GM12878 (cell line): Measurements from ENCODE around the gene RANGAP1. TPM values are rescaled to one million over a fixed set of nuclear protein-coding genes. Genes with fewer than 3 reads are reported as not detected.
"Not testable (repeated sequence)": the region's sequence is repeated elsewhere in the genome, so short reads cannot be mapped to it uniquely, and the experiment has no call there.

Experiments used
- ATAC-seq: fragments of 200-7000 bp; cut with Tn5 transposase; 3 replicates; pipeline ENCODE4 v1.9.1; 2020; ENCODE audit warnings: mild to moderate bottlenecking, moderate library complexity
- BruUV-seq: library from RNA; stranded (reverse); fragments of 400-500 nt; replicated peaks from 2 replicates; lab custom pipeline; 2021; lab: Mats Ljungman, UMichigan
- CTCF ChIA-PET: fragments of 300-600 bp; sonication (Branson Sonifier 250); formaldehyde crosslinking; extraction: SDS; loops from one replicate; lab custom pipeline; 2021; ENCODE audit warnings: inconsistent platforms; lab: Yijun Ruan, JAX
- POLR2A ChIA-PET: fragments of 350-600 bp; formaldehyde crosslinking; extraction: SDS; loops from one replicate; lab custom pipeline; 2021; ENCODE audit warnings: inconsistent platforms; lab: Charles Lee
- RAD21 ChIA-PET: fragments of 300-600 bp; sonication (Branson Sonifier 250); formaldehyde crosslinking; loops from one replicate; lab custom pipeline; 2023; ENCODE audit warnings: antibody characterized with exemption; ENCODE audit not compliant: unreplicated experiment; lab: Charles Lee
- SMC1A ChIA-PET: fragments of 300-600 bp; sonication (Branson Sonifier 250); formaldehyde crosslinking; loops from one replicate; lab custom pipeline; 2023; ENCODE audit not compliant: unreplicated experiment, uncharacterized antibody; lab: Charles Lee
- DNase-seq: peaks from one replicate; pipeline ENCODE4 v3.0.0-alpha.2; 2011; ENCODE audit warnings: low read depth, low spot score
- FAIRE-seq: peaks from 3 replicates; lab custom pipeline; 2011; peaks lifted over from hg19 to GRCh38; lab: Jason Lieb, UNC
- H2AFZ ChIP-seq: 2 replicates; pipeline ENCODE4 v1.6.0; 2011; ENCODE audit warnings: low read depth, low read length, control low read depth; ENCODE audit not compliant: control insufficient read depth
- H3K27ac ChIP-seq: 2 replicates; pipeline ENCODE4 v1.5.1; 2011; ENCODE audit warnings: control low read depth; ENCODE audit not compliant: control insufficient read depth, insufficient read depth
- H3K27me3 ChIP-seq, 2 experiments: replicated peaks in 1 of 2; 2 replicates each; pipeline versions ENCODE4 v1.6.0 to v1.6.1; 2011; ENCODE audit warnings: low read length in 1 of 2; ENCODE audit not compliant: control insufficient read depth in 2 of 2, insufficient read depth in 2 of 2
- H3K36me3 ChIP-seq, 2 experiments: 2 replicates each; pipeline ENCODE4 v1.5.1; 2011; ENCODE audit warnings: low read length in 1 of 2; ENCODE audit not compliant: control insufficient read depth in 2 of 2, insufficient read depth in 2 of 2
- H3K4me1 ChIP-seq: 2 replicates; pipeline ENCODE4 v1.6.1; 2011; ENCODE audit warnings: mild to moderate bottlenecking, low read length, moderate library complexity, mixed read lengths; ENCODE audit not compliant: control insufficient read depth, insufficient read depth
- H3K4me2 ChIP-seq: 2 replicates; pipeline ENCODE4 v1.6.0; 2011; ENCODE audit warnings: control low read depth; ENCODE audit not compliant: control insufficient read depth, insufficient read depth
- H3K4me3 ChIP-seq: fragments of 200-600 bp; sonication (generic); 2 replicates; pipeline ENCODE4 v1.5.1; 2016
- H3K79me2 ChIP-seq: 2 replicates; pipeline ENCODE4 v1.6.0; 2011; ENCODE audit warnings: low read length; ENCODE audit not compliant: control insufficient read depth, insufficient read depth
- H3K9ac ChIP-seq: 2 replicates; pipeline ENCODE4 v1.8.0; 2011; ENCODE audit warnings: low read length, control low read depth, mixed read lengths; ENCODE audit not compliant: control insufficient read depth, insufficient read depth
- H3K9me3 ChIP-seq: replicated peaks from 3 replicates; pipeline ENCODE4 v1.5.1; 2011; ENCODE audit warnings: mild to moderate bottlenecking, low read length; ENCODE audit not compliant: control insufficient read depth, insufficient read depth
- H4K20me1 ChIP-seq: 2 replicates; pipeline ENCODE4 v1.6.0; 2011; ENCODE audit not compliant: control insufficient read depth, insufficient read depth
- BCL11A ChIP-seq: IDR thresholded peaks from 2 replicates; pipeline ENCODE4 v1.6.1; 2011; ENCODE audit warnings: low read depth, low read length
- CHD2 ChIP-seq: IDR thresholded peaks from 2 replicates; pipeline ENCODE4 v1.6.1; 2011; ENCODE audit warnings: low read depth, low read length, improper control_type of control experiment, borderline replicate concordance
- WGBS: methylation state at CpG from one replicate; pipeline ENCODE4 v1.1.6; 2016; ENCODE audit warnings: low lambda C conversion rate; ENCODE audit not compliant: insufficient replicate concordance, insufficient coverage; ENCODE audit errors: missing lambda C conversion rate; 5-methylcytosine and 5-hydroxymethylcytosine counted together
- in situ Hi-C: fragments of 300-500 bp; cut with MboI; formaldehyde crosslinking; loops from 9 replicates; pipeline ENCODE4 v1.14.3; 2018; ENCODE audit warnings: mixed read lengths
- intact Hi-C: fragments of 100-400 bp; cut with micrococcal nuclease; formaldehyde crosslinking; loops from one replicate; pipeline ENCODE4 v1.14.2; 2022; ENCODE audit not compliant: unreplicated experiment
- polyA plus RNA-seq, 11 experiments: library from polyadenylated mRNA; depleted of rRNA in 4 of 11; unstranded in 6 of 11; stranded (reverse) in 5 of 11; fragments of >200 nt; fragmentation: Nextera tagmentation in 4 of 11; fragmentation: Illumina TruSeq in 1 of 11; extraction: Ambion mirVana in 4 of 11; extraction: Trizol in 1 of 11; gene quantifications; 1 replicate in 1 of 11; 2 replicates in 10 of 11; pipeline versions ENCODE4 v1.2.1 to v1.2.3, GENCODE V29; 2011 to 2016; ENCODE audit warnings: inconsistent platforms in 2 of 11, missing spikeins in 2 of 11, low read depth in 1 of 11
- total RNA-seq, 4 experiments: library from RNA; depleted of rRNA in 3 of 4; stranded (reverse); fragments of >200 nt in 3 of 4; fragmentation: Illumina TruSeq in 1 of 4; extraction: Trizol in 1 of 4; gene quantifications; 2 replicates each; pipeline versions ENCODE4 v1.2.1 to v1.2.3, GENCODE V29; 2013 to 2021
- TF ChIP-seq, protein P1 (sequence below): fragments of 450-650 bp; conservative IDR thresholded peaks from 2 replicates; pipeline ENCODE4 v1.6.1; 2017; ENCODE audit warnings: mild to moderate bottlenecking, moderate library complexity
- TF ChIP-seq, protein P2 (sequence below): fragments of 450-650 bp; formaldehyde crosslinking; IDR thresholded peaks from 2 replicates; pipeline ENCODE4 v1.4.0; 2020; ENCODE audit warnings: mild to moderate bottlenecking, moderate library complexity

RANGAP1 gene
- total and polyA plus RNA-seq, 10 of the 15 experiments (the other 5 are each of a cell fraction or from before 2014, with no cell fraction given) = 2.5 to 109 (median 60.2) TPM

DNA sequence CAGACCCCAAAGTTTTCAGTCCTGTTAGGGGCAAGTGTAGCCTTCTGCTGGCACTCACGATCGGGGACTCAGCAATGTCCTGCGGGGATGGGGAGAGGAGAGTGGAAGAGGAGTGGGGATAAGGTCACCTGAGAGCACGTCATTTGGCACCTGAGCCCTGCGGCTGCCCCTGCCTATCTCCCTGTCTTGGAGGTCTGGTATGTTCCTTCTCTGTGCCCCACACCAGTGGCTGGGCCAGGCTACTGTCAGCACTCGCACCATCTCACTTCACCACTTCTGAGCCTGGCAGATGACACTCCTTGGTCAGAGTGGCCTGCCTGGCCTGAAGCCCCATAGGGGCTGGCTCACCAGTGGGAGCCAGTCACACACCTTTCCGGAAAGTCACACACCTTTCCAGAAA is 25.1 kb downstream of the RANGAP1 start (continued):
- TF ChIP-seq, protein P1, sequence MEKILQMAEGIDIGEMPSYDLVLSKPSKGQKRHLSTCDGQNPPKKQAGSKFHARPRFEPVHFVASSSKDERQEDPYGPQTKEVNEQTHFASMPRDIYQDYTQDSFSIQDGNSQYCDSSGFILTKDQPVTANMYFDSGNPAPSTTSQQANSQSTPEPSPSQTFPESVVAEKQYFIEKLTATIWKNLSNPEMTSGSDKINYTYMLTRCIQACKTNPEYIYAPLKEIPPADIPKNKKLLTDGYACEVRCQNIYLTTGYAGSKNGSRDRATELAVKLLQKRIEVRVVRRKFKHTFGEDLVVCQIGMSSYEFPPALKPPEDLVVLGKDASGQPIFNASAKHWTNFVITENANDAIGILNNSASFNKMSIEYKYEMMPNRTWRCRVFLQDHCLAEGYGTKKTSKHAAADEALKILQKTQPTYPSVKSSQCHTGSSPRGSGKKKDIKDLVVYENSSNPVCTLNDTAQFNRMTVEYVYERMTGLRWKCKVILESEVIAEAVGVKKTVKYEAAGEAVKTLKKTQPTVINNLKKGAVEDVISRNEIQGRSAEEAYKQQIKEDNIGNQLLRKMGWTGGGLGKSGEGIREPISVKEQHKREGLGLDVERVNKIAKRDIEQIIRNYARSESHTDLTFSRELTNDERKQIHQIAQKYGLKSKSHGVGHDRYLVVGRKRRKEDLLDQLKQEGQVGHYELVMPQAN = no peak
- no peak for TF ChIP-seq BCL11A
- TF ChIP-seq, protein P2, sequence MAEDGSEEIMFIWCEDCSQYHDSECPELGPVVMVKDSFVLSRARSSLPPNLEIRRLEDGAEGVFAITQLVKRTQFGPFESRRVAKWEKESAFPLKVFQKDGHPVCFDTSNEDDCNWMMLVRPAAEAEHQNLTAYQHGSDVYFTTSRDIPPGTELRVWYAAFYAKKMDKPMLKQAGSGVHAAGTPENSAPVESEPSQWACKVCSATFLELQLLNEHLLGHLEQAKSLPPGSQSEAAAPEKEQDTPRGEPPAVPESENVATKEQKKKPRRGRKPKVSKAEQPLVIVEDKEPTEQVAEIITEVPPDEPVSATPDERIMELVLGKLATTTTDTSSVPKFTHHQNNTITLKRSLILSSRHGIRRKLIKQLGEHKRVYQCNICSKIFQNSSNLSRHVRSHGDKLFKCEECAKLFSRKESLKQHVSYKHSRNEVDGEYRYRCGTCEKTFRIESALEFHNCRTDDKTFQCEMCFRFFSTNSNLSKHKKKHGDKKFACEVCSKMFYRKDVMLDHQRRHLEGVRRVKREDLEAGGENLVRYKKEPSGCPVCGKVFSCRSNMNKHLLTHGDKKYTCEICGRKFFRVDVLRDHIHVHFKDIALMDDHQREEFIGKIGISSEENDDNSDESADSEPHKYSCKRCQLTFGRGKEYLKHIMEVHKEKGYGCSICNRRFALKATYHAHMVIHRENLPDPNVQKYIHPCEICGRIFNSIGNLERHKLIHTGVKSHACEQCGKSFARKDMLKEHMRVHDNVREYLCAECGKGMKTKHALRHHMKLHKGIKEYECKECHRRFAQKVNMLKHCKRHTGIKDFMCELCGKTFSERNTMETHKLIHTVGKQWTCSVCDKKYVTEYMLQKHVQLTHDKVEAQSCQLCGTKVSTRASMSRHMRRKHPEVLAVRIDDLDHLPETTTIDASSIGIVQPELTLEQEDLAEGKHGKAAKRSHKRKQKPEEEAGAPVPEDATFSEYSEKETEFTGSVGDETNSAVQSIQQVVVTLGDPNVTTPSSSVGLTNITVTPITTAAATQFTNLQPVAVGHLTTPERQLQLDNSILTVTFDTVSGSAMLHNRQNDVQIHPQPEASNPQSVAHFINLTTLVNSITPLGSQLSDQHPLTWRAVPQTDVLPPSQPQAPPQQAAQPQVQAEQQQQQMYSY = no peak
- TF ChIP-seq CHD2 = no peak

- H3K27me3 ChIP-seq, in situ Hi-C loops, H3K4me1 ChIP-seq, BruUV-seq, H3K4me3 ChIP-seq, FAIRE-seq, ATAC-seq, H3K9ac ChIP-seq, intact Hi-C loops, H3K27ac ChIP-seq, RAD21 ChIA-PET, H4K20me1 ChIP-seq, H3K4me2 ChIP-seq, H3K79me2 ChIP-seq, H2AFZ ChIP-seq, H3K9me3 ChIP-seq, POLR2A ChIA-PET, DNase-seq: not testable (repeated sequence)
- SMC1A ChIA-PET = interaction anchor here (0.5 to 0.6 kb wide), 2 partner anchors 10 to 488 kb away, joined by 3 to 4 read pairs; no protein-coding TSS in a partner anchor
- WGBS = 95% methylated on average over 4 of the region's 4 CpGs
- peaks cover 22 to 60% of the 10 kb centered on the region in 2 experiments; a peak in 3 of 4 replicates for H3K36me3 ChIP-seq
- CTCF ChIA-PET = interaction anchor here (0.7 to 0.8 kb wide), 2 partner anchors 23 to 458 kb away, joined by 3 to 5 read pairs; no protein-coding TSS in a partner anchor
Observed at GRCh38 chr22:41259756-41260155, 26.2 kb downstream of the RANGAP1 start.
